MCF 10A (cell line): Measurements from ENCODE around the gene ASTN2. TPM values are rescaled to one million over a fixed set of nuclear protein-coding genes. Genes with fewer than 3 reads are reported as not detected.

Experiments
- BruUV-seq: library from RNA; stranded (reverse); fragments of 400-500 nt; replicated peaks from 2 replicates; lab custom pipeline; 2021; lab: Mats Ljungman, UMichigan
- CTCF ChIA-PET: fragments of 300-600 bp; sonication (Branson Sonifier 250); formaldehyde crosslinking; extraction: SDS; loops from one replicate; lab custom pipeline; 2021; ENCODE audit warnings: antibody characterized with exemption, inconsistent platforms; lab: Yijun Ruan, JAX
- POLR2A ChIA-PET: fragments of 300-600, 350-650 bp; sonication (Branson Sonifier 250); formaldehyde crosslinking; extraction: SDS; loops from one replicate; lab custom pipeline; 2020; ENCODE audit warnings: antibody characterized with exemption, inconsistent platforms; lab: Yijun Ruan, JAX
- DNase-seq: peaks from one replicate; pipeline ENCODE4 v3.0.0-alpha.2; 2018; ENCODE audit not compliant: unreplicated experiment
- H3K27ac Mint-ChIP-seq: one replicate; pipeline ENCODE4 v1.8.0; 2022; ENCODE audit warnings: mild to moderate bottlenecking, low read depth, mixed read lengths; ENCODE audit not compliant: unreplicated experiment
- H3K27me3 Mint-ChIP-seq: one replicate; pipeline ENCODE4 v1.8.0; 2022; ENCODE audit warnings: mixed read lengths; ENCODE audit not compliant: insufficient read depth, unreplicated experiment
- H3K36me3 Mint-ChIP-seq: one replicate; pipeline ENCODE4 v1.8.0; 2022; ENCODE audit warnings: mild to moderate bottlenecking, moderate library complexity, mixed read lengths; ENCODE audit not compliant: insufficient read depth, unreplicated experiment
- H3K4me1 Mint-ChIP-seq: one replicate; pipeline ENCODE4 v1.8.0; 2022; ENCODE audit warnings: mixed read lengths; ENCODE audit not compliant: insufficient read depth, unreplicated experiment
- H3K4me3 Mint-ChIP-seq: one replicate; pipeline ENCODE4 v1.8.0; 2022; ENCODE audit warnings: mild to moderate bottlenecking, moderate library complexity, mixed read lengths; ENCODE audit not compliant: unreplicated experiment
- H3K9me3 Mint-ChIP-seq: one replicate; pipeline ENCODE4 v1.8.0; 2022; ENCODE audit warnings: mixed read lengths; ENCODE audit not compliant: unreplicated experiment
- intact Hi-C: fragments of 100-400 bp; cut with micrococcal nuclease; formaldehyde crosslinking; loops from 2 replicates; pipeline ENCODE4 v1.14.1; 2022
- total RNA-seq: library from RNA; stranded (reverse); gene quantifications from 2 replicates; pipeline ENCODE4 v1.2.3, GENCODE V29; 2022
- TF ChIP-seq, protein P1 (sequence below): fragments of 200-600 bp; IDR thresholded peaks from one replicate; pipeline ENCODE4 v1.8.0; 2022; ENCODE audit warnings: antibody characterized with exemption, mild to moderate bottlenecking; ENCODE audit not compliant: unreplicated experiment

ASTN2 gene
- total RNA-seq, 1 experiment from 2014 or later: 1.8 TPM

DNA sequence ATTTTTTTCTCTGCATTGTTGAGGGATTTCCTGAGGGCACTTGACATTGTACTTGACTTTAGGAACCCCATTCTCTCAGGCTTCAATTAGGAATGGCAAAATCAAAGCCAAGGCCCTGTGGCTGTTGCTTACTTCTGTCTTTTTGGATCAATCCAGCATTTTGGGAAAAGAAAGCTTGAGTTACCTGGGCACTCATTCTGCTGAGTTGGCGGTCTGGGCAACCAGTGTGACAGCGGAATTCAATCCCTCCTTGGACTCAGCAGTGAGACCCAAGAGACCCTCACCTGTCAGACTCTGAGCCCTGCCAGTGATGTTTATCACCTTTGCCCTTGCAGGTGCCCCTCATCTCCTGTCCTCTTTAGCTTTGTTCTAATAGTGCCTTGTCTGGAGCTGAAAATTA is 1036.0 kb downstream of the ASTN2 start:
- intact Hi-C loops: loop anchor here (5.0 kb wide), 1 partner anchor 193 kb away; no protein-coding TSS in a partner anchor

DNA sequence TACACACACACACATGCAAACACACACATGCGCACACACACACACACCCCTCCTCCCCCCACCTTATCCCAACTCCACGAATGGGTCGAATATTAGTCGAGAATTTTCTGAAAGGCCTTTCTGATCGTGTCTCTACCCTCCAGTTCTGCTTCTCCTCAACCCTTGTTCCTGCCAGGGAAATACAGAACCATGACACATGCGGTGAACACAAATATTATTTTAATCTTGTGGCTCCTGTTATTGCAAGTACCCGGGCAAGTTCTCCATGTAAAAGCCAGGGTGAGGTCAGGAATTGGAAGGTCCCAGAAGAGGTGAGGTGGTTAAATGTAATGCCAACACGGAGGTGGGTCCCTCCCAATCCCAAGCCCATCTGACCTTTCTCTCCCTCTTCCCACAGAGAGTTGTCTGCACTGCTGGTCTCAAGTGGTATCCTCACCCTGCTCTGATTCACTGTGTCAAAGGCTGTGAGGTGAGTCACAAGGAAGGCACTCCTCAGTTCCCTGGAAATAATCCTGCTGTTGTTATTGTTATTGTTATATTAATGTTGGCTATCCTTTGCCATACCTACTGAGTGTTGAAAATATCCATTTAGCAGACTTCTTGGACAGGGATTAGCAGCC is 1037.6 kb downstream of the ASTN2 start:
- H3K27me3 Mint-ChIP-seq: no peaks in the 10 kb centered on the region
- BruUV-seq: no TSS peak
- H3K27ac Mint-ChIP-seq: peak overlapping the region; percentile 81
- peak; percentile 90 for DNase-seq
- no peak overlapping the region for H3K4me3 Mint-ChIP-seq
- no peaks in the 10 kb centered on the region for H3K9me3 Mint-ChIP-seq
- peaks cover 22% of the 10 kb centered on the region for H3K4me1 Mint-ChIP-seq
- intact Hi-C loops: loop anchor here (5.0 kb wide), 1 partner anchor 195 kb away; no protein-coding TSS in a partner anchor
- POLR2A ChIA-PET: no interaction called here
- TF ChIP-seq, protein P1, sequence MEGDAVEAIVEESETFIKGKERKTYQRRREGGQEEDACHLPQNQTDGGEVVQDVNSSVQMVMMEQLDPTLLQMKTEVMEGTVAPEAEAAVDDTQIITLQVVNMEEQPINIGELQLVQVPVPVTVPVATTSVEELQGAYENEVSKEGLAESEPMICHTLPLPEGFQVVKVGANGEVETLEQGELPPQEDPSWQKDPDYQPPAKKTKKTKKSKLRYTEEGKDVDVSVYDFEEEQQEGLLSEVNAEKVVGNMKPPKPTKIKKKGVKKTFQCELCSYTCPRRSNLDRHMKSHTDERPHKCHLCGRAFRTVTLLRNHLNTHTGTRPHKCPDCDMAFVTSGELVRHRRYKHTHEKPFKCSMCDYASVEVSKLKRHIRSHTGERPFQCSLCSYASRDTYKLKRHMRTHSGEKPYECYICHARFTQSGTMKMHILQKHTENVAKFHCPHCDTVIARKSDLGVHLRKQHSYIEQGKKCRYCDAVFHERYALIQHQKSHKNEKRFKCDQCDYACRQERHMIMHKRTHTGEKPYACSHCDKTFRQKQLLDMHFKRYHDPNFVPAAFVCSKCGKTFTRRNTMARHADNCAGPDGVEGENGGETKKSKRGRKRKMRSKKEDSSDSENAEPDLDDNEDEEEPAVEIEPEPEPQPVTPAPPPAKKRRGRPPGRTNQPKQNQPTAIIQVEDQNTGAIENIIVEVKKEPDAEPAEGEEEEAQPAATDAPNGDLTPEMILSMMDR: no peak
- CTCF ChIA-PET: no interaction called here
- peaks cover 21% of the 10 kb centered on the region for H3K36me3 Mint-ChIP-seq

More for the DNA sequence above, 1036.0 kb downstream of the ASTN2 start:
- TF ChIP-seq, protein P1: no peak
- no TSS peak for BruUV-seq
- Mint-ChIP-seq H3K4me1 (peaks cover 22% of the 10 kb centered on the region), H3K36me3 (peaks cover 21% of the 10 kb centered on the region), H3K9me3 (no peaks in the 10 kb centered on the region), H3K4me3 (no peak overlapping the region), H3K27ac (no peak overlapping the region), H3K27me3 (no peaks in the 10 kb centered on the region)
- ChIA-PET CTCF (interaction anchor here (0.6 to 2.0 kb wide), 2 partner anchors 10 to 785 kb away, joined by 3 to 5 read pairs; no protein-coding TSS in a partner anchor), POLR2A (interaction anchor here (0.8 kb wide), 1 partner anchor 1614 kb away, joined by 3 read pairs; no protein-coding TSS in a partner anchor)
- no peak for DNase-seq
